Measurements from ENCODE around the gene RFFL. TPM values are rescaled to one million over a fixed set of nuclear protein-coding genes. Genes with fewer than 3 reads are reported as not detected.

RFFL gene
- total RNA-seq, 1 experiment from 2014 or later = 38.6 TPM

DNA sequence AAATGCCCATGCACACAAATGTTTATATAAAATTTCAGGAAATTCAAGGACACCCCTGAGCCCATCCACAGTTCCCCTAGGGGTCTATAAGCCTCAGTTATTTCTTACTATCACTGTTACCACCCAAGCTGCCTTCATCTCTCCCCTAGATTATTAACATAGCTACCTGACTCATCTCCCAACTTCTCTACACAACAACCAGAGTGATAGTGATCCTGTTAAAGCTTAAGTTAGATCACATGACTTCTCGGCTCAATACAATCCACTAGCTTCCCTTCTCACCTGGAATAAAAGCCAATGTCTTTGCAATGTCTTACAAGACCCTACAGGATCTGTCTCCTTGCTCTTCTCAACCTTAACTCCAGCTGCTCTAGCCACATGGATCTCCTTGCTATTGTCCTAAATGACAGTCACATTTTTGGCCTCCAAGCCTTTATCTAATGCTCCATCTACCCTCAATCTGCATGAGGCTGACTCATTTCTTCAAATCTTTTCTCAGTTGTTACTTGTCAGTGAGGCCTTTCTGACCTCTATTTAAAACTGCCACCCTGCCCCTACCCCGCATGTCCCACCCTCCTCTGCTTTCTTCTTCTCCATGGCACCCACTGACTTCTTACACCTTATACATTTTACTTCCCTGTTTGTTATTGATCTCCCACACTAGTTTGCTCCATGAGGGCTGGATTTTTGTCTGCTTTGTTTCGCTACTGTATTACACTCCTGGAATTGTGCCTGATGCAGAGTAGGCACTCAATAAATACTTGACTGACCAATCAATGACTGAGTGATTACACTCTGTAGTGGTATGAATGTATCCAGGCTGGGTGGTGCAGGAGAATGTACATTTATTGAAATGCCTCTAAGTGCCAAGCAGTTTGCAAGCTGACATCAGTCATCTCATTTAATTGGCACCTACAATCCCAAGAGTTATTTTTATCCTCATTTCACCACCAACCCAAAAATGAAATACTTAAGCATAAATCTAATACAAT is 88.4 kb downstream of the RFFL start:
- no peak for DNase-seq (ENCODE audit: low spot score)

DNA sequence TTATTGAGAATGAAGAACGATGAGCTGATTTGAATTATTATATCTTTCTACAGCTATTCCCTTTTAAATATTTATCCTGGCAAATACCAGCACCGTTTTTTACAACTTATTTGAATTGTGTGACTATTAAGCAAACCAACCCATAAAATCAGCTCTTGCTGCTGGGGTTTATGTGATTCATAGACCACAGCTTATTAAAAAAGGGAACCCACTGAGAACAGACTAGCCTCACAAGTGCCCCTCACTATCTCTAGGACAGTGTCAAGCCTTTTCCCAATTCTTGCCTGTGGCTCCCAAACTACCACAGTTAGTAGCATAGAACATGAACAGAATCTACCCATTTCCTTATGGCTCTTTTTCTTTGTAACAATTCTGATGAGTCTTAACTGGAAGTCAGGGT is 89.3 kb downstream of the RFFL start:
- DNase-seq (ENCODE audit: low spot score) = no peak

DNA sequence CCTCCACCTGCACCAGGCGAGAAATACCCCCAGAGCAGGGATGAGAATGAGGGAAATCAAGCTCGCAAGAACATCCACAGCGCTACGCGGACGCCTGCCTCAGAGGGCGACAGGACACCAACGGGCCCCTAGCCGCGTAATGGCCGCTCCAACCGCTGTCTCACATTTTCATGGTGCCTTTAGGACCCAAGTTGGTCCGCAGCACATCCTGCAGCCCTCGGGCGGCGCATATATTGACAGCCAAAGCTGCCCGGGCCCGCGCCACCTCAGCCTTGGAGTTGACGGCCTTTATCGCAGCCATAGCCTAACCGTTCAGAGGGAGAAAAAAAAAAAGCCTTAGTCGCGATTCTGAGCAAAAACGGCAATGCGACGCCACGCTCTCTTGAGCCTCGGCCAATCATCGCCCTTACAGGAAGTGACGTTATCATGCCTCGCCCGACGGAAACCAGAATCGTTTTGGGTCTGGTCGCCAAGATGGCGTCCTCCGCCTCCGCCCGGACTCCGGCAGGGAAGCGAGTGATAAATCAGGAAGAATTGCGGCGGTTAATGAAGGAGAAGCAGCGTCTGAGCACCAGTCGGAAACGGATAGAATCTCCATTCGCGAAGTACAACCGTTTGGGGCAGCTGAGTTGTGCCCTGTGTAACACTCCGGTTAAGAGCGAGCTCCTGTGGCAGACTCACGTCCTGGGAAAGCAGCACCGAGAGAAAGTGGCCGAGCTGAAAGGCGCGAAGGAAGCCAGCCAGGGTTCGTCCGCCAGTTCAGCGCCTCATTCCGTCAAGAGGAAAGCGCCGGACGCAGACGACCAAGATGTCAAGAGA is 102.2 kb downstream of the RFFL start, which contains the start of the genes CCT6B and ZNF830:
Gene CCT6B, minus strand, starts transcription at position 368 of the 819 bp plus-strand sequence. Its CDS starts 67 bp downstream, at position 301.
Gene ZNF830, plus strand, starts transcription at position 448 of the 819 bp plus-strand sequence. Its CDS starts 27 bp downstream, at position 475.
- DNase-seq (ENCODE audit: low spot score) = peak; percentile 99

DNA sequence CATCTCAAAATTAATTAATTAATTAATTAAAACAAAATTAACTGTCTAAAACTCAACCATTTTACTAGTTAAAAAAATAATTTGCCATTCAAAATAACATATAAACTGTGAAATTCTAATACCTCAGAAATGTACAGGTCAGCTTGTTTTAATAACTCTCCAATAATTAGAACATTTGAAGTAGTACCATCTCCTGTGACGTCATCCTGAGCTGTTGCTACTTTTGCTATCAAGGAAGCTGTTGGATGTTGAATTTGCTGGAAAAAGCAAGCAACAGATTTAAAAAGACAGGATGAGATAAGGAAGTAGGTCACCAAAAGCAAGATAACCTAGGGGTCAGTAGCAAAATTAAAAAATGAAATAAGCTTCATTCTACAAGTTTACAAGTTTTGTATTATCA is 105.1 kb downstream of the RFFL start:
- no peak for DNase-seq (ENCODE audit: low spot score)

Small RNA genes lying within 50 kb of the gene (small RNA-seq; reads per million reads assigned to genes)
- gene AC004223.1 (not detected), gene RNU6-840P (not detected)

Other genes starting within 250 kb of the RFFL start
- gene CCT6B, start 102.2 kb downstream of the RFFL start, total RNA-seq (2014; rRNA removed; shearing (Covaris generic)) = 0.61 and 0.76 TPM in 2 replicates
- 12.7 and 17.1 TPM in 2 replicates for gene ZNF830, start 102.2 kb downstream of the RFFL start, total RNA-seq (2014; rRNA removed; shearing (Covaris generic))
- 107 and 110 TPM in 2 replicates for gene LIG3, start 83.2 kb downstream of the RFFL start, total RNA-seq (2014; rRNA removed; shearing (Covaris generic))
- gene RAD51D, start 56.2 kb upstream of the RFFL start, total RNA-seq (2014; rRNA removed; shearing (Covaris generic)) = 14.9 and 19.5 TPM in 2 replicates
- gene FNDC8, start 57.9 kb upstream of the RFFL start, total RNA-seq (2014; rRNA removed; shearing (Covaris generic)) = not detected in 2 replicates
- gene NLE1, start 78.6 kb upstream of the RFFL start, total RNA-seq (2014; rRNA removed; shearing (Covaris generic)) = 78.8 and 97.6 TPM in 2 replicates
- gene UNC45B, start 84.1 kb upstream of the RFFL start, total RNA-seq (2014; rRNA removed; shearing (Covaris generic)) = not detected in 2 replicates
- not detected in 2 replicates for gene SLC35G3, start 130.7 kb upstream of the RFFL start, total RNA-seq (2014; rRNA removed; shearing (Covaris generic))
- 2.0 and 3.8 TPM in 2 replicates for gene SLFN5, start 179.4 kb upstream of the RFFL start, total RNA-seq (2014; rRNA removed; shearing (Covaris generic))

All from HT-29 (cell line).